LHCN-M2 (cell line): ENCODE data around the gene S100A13. TPM values are rescaled to one million over a fixed set of nuclear protein-coding genes. Genes with fewer than 3 reads are reported as not detected.
A peak's percentile ranks its signal among the peaks of the same experiment; 100 is the strongest.

Source experiments
- DNase-seq: peaks from one replicate; pipeline ENCODE4 v3.0.0-alpha.2; 2012; ENCODE audit warnings: low read depth
- total RNA-seq: library from RNA; depleted of rRNA; stranded (reverse); fragments of >200 nt; gene quantifications from 2 replicates; pipeline ENCODE4 v1.2.3, GENCODE V29; 2014; rRNA removed

S100A13 gene
- total RNA-seq, 1 experiment from 2014 or later: 277 TPM

DNA sequence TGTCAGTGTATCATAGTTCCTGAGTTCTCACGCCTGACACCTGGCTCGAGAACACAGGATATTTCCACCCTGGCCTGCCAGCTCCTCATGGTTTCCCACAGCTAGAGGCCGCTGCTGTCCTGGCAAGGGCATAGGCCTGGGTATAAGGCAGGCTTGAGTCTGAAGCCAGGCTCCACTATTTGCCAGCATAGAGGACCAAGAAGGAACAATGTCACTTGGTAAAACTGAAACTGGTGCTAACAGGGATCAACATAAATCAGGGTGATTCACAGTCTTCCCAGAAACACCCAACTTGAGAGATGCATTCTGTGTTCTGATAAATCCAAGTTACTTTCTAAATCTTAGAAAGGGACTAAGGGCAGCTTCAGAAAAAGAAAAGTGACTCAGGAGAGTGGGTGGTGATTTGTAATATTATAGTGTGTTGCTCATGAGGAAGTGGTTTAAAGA, 54.7 kb downstream of the S100A13 start:
- peak; percentile 92 for DNase-seq

- DNase-seq: no peak
Measured at GRCh38 chr1:153571706-153572105, 55.6 kb downstream of the S100A13 start.

DNA sequence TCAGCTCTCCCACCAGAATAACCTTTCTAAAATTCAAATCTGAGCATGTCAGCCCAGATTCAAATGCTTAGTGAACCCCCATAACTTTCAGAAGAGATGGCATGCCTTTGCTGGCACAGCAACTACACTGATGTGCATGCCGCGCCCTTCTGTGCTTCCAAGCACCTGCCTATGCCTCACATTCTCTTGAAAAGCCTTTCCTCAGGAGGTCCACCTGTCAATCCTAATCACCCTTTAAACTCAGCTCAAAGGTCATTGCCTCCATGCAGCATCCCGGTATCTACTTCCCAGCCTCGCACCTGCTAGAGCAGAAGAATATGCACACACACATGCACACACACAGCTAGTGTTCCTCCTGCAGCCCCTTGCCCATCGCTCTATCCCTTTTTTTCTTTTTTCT, 56.4 kb downstream of the S100A13 start:
- DNase-seq: no peak

GRCh38 chr1:153569465-153569864, 57.8 kb downstream of the S100A13 start:
- DNase-seq: no peak

Other genes starting within 250 kb of the S100A13 start
- gene S100A8, start 236.4 kb downstream of the S100A13 start, total RNA-seq: not detected in 2 replicates
- gene S100A7A, start 211.0 kb downstream of the S100A13 start, total RNA-seq: not detected in 2 replicates
- gene S100A7, start 166.9 kb downstream of the S100A13 start, total RNA-seq: not detected in 2 replicates
- gene S100A6, start 91.5 kb downstream of the S100A13 start, total RNA-seq: 982 and 1,031 TPM in 2 replicates
- gene S100A5, start 86.6 kb downstream of the S100A13 start, total RNA-seq: 1.3 TPM in 1 of 2 replicates, not detected in the other
- 837 and 894 TPM in 2 replicates for gene S100A4, start 81.7 kb downstream of the S100A13 start, total RNA-seq
- 37.5 and 55.5 TPM in 2 replicates for gene S100A3, start 78.2 kb downstream of the S100A13 start, total RNA-seq
- 23.3 and 24.8 TPM in 2 replicates for gene S100A2, start 61.7 kb downstream of the S100A13 start, total RNA-seq
- 655 and 705 TPM in 2 replicates for gene S100A16, start 14.4 kb downstream of the S100A13 start, total RNA-seq
- gene S100A14, start 11.2 kb downstream of the S100A13 start, total RNA-seq: not detected in 2 replicates
- 0.86 TPM in 1 of 2 replicates, not detected in the other for gene S100A1, start 929 bp upstream of the S100A13 start, total RNA-seq
- 32.5 and 44.5 TPM in 2 replicates for gene CHTOP, start 6.6 kb upstream of the S100A13 start, total RNA-seq
- 65.8 and 73.7 TPM in 2 replicates for gene SNAPIN, start 31.2 kb upstream of the S100A13 start, total RNA-seq
- 295 and 319 TPM in 2 replicates for gene ILF2, start 43.5 kb upstream of the S100A13 start, total RNA-seq
- not detected in 2 replicates for gene NPR1, start 51.2 kb upstream of the S100A13 start, total RNA-seq
- 30.2 and 34.7 TPM in 2 replicates for gene INTS3, start 100.5 kb upstream of the S100A13 start, total RNA-seq
- 0.38 and 0.98 TPM in 2 replicates for gene SLC27A3, start 147.9 kb upstream of the S100A13 start, total RNA-seq